HG03108 (cell line): Measurements from ENCODE around the gene RAB27A.
"Not testable (repeated sequence)": the region's sequence is repeated elsewhere in the genome, so short reads cannot be mapped to it uniquely, and the experiment has no call there.

Experiments
- ATAC-seq: cut with Tn5 transposase; IDR thresholded peaks from one replicate; pipeline ENCODE4 v1.9.1; 2021; ENCODE audit warnings: moderate library complexity; ENCODE audit not compliant: unreplicated experiment

The RAB27A gene

DNA sequence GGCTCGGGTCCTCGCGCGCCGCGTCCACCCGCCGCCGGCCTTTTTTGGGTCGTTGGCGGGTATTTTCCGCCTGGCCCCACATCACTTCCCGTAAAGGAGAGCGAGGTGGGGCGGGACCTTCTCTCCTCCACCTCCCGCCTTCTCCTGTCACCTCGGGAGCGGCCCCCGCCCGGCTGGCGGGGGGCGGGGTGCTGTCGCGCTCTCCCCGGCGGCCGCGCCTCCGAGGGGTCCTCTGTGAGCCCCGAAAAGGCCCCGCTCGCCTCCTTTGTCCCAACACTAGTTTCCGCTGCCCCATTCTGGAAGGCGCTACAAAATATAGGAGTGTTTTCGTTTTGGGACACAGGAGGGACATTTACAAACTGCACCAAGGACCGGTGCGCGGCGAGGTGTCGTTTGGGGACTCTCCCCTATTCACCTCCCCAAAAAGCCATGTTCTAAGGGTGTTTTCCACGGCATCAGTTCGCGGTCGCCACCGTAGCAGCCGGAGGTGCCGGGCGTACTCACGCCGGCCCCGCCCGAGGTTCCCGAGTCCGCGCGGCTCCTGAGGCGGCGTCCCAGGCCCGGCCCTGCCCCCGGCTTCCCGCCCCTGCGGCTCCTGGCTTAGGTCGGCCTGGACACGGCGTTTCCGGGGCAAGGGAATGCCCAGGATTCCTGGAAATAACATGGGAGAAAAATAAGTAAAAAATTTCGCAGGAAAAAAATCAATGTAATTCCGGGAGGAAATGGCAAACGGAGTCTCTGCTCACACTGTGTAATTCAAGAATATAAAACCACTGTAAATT lies at the start of gene RAB27A:
Gene RAB27A, minus strand, starts transcription at position 68 of the 782 bp plus-strand sequence. CDS start 54,879 bp downstream, outside the sequence.
- peak; percentile 60 for ATAC-seq

DNA sequence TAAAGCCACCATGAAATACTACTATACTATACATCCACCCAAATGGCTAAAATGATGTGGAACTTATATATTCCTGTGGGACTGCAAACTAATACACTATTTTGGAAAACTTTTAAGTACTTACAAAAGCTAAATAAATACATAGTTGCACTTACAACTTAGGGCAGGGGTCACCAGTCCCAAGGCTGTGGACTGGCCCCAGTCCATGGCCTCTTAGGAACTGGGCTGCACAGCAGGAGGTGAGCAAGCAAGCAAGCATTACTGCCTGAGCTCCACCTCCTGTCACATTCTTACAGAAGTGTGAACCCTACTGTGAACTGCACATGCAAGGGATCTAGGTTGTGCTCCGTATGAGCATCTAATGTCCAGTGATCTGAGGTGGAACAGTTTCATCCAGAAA lies 47.5 kb upstream of the RAB27A start:
- no peak for ATAC-seq

DNA sequence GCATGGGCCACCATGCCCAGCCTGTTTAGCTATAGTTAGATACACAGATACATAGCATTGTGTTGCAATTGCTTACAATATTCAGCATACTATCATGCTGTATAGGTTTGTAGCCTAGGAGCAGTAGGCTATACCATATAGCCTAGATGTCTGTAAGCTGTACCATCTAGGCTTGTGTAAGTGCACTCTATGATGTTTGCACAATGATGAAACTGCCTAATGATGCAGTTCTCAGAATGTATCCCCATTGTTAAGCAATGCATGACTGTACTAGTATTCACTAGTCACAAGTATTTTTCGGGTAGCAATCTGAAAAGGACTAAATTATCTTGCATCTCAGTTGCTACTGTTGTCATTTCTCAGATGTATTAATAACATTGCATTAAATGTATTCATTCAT lies 45.4 kb upstream of the RAB27A start:
- no peak for ATAC-seq

DNA sequence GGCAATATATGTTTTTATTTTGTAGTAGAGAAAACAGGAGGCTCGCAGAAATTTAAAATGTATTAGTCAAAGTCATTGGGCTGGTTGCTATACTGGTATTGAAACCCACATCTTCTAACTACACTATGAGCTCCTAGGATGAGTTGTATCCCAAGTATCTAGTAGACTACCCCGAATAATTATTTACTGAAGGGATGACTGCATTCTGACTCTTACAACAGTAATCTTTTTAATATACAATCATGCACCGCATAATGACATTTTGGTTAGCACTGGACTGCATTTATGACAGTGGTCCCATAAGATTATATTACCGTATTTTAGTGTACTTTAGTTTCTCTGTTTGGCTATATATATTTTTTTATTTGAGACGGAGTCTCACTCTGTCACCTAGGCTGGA lies 44.8 kb upstream of the RAB27A start:
- no peak for ATAC-seq

DNA sequence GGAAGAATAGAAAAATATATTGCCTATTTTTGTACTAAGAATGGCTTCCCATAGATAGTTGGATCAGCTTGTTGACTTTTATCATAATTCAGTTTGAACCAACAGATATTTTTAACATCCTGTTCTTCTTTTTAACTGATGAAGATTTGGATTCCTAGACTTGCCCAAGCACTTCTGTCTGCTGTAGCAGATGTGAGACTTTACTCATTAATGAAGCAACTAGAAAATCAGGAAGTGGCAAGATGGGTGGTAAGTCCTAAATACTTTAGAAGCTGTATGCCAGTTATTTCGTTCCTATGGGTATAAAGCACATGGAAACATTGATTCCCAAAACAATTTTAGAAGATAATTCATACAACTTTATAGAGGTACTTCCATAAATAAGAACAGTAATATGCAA lies 37.8 kb upstream of the RAB27A start:
- no peak for ATAC-seq

DNA sequence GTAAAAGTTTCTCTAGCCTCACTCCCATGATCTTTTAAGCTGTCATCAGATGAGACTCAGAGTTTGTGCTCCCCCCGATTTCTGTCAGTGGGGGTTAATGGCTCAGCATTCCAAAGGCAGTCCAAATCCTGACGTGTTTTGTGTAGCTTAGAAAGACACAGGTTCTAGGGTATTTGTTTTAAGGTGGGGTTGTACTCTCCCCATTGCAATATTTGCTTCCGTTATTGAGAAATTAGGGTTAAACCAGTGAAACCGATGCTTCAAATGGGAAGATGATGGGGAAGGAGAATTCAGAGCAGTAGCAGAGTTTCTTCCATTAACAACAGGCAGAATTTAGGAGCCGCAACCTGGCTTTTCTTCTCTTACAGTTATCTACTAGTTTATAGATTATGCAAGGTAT lies 32.9 kb upstream of the RAB27A start:
- ATAC-seq, result no peak

DNA sequence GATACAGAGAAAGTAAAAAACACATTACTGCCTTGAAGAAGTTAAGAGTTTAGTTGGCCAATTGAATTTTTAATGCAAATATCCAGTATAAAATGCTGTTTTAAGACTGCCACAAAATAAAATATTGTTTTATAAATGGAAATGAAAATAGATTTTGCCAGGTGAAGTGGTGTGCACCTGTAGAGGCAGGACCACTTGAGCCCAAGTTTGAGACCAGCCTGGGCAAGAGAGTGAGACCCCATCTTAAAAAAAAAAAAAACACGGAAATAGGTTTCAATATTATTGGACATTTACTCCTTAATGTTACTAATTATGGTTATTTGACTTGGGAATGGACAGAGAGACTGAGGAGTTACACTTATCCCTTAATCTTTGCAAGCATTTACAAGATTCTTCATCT lies 31.4 kb upstream of the RAB27A start:
- ATAC-seq, result no peak

DNA sequence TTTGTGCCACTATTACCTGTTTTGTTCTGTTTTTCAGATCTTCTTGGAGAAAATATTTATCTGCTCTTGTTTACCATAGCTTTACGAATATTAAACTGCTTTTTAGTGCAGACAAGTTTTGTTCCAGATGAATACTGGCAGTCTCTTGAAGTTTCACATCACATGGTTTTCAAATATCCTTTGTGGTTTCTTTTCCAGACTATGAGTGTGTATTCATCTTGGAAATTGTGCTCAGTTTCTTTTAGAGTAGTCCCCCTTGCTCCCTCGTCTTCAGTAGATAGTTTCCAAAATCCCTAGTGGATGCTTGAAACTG lies 30.6 kb upstream of the RAB27A start:
- no peak for ATAC-seq

DNA sequence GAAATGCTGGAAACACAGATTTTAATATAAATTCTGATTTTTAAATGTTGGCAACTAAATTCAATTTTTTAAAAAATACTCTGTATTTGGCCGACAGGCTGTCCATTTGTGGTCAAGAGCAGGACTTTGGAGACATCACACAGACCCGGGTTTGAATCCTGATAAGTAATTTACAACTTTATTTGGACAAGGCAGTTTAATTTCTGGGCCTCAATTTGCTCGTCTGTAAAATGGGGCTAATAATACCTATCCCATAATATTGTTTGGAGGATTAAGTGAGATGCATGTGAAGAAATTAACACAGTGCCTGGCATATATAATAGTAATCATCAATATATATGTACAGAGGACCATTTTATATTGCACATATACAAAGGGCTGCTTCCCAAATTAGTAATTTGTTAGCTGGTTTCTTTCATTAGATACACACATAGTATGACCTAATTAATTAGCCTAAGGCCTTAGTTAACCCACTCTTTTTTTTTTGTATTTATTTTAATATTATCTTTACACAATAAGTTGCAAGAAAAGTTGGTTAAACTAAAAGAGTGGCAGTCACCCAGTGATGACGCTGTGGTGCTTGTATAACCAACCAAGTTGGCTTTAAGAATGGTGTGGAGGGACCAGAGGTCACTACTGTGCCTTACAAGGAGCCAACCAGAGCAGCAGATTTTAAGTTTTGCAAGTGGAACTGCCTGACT lies 30.1 kb upstream of the RAB27A start:
- peak; percentile 41 for ATAC-seq

DNA sequence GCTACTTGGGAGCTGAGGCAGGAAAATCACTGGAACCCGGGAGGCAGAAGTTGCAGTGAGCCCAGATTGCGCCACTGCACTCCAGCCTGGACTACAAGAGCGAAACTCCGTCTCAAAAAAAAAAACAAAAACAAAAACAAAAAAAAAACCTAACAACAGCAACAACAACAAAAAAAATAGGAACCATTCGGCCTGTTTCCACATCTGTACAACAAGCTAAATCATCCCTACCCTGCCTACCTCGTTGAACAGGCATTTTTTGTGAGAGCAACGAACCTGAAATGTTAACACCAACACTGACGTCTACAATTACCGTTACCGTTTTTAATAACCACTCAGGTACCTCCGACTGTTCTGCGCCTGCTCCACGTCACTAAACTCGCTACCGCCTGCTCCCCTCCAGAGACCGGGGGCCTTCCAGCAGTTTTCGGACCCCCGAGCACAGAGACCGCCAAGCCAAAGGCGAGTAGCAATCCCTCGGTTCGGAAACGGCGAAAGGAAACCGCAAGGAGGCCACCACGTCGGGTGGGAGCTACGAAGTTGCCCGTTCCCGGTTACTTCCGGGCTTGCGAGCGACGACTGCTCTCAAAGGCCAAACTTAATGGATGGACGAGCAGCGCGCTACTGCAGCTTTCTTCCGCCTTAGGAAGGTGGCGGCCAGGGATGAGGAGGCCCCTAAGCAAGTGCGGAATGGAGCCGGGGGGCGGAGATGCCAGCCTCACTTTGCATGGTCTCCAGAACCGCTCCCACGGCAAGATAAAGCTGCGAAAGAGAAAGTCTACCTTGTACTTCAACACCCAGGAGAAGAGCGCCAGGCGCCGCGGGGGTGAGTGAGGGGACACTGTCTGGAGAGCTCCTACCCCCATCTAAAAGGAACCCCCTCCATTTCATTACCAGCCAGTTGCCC lies 29.2 kb upstream of the RAB27A start, which contains the start of the genes PIGB and PIGBOS1:
Gene PIGB, plus strand, starts transcription at position 635 of the 907 bp plus-strand sequence. Its CDS starts 29 bp downstream, at position 664.
Gene PIGBOS1, minus strand, starts transcription at position 536 of the 907 bp plus-strand sequence. CDS start 1,331 bp downstream, outside the sequence.
- peak; percentile 90 for ATAC-seq

DNA sequence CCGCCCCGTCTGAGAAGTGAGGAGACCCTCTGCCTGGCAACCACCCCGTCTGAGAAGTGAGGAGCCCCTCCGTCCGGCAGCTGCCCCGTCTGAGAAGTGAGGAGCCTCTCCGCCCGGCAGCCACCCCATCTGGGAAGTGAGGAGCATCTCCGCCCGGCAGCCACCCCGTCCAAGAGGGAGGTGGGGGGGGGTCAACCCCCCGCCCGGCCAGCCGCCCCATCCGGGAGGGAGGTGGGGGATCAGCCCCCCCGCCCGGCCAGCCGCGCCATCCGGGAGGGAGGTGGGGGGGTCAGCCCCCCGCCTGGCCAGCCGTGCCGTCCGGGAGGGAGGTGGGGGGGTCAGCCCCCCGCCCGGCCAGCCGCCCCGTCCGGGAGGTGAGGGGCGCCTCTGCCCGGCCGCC lies 13.2 kb upstream of the RAB27A start:
- not testable (repeated sequence) for ATAC-seq

DNA sequence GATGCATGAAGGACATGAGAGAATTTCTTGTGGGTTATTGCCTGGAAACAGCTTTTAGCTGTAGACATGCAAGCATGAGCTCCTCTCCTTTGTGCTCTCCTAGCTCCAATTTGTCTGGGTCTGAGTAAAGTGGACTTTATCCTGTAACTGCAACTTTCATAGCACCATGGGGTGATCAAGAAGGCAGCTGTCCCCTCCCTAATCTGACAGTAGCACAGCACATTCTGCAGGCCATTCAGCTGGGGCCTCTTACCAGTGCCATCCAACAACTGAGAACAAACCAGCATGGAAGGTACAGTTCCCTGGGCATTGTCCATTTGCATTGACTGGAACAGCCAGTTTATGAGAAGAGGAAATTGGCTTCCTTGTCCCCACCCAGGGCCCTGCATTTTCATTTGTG lies 7.7 kb upstream of the RAB27A start:
- ATAC-seq, result no peak

DNA sequence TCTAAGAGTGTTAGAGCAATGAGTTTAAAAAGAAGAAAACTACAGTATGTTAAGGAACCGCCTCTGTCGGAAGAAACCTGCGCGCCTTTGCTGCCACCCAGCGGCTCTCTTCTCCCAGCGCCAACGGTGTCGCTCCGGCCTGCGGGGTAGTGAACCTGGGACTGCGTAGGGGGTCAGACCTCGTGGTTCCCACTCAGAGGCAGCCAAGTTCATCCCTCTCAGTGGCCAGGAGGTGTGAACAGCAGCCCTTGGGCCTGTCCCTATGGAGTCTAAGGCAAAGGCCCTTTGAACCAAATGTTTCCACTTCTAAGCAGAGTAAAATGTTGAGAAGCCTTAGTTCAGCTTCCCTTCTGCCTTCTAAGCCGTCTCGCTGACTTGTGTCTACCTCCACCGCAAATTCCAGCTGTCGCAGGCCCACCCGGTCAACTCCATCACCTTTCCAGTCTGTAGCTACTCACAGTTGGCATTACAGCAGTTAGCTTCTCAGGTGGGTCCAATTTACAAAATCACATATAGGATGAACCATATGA lies 980 bp upstream of the RAB27A start:
- peak; percentile 80 for ATAC-seq

DNA sequence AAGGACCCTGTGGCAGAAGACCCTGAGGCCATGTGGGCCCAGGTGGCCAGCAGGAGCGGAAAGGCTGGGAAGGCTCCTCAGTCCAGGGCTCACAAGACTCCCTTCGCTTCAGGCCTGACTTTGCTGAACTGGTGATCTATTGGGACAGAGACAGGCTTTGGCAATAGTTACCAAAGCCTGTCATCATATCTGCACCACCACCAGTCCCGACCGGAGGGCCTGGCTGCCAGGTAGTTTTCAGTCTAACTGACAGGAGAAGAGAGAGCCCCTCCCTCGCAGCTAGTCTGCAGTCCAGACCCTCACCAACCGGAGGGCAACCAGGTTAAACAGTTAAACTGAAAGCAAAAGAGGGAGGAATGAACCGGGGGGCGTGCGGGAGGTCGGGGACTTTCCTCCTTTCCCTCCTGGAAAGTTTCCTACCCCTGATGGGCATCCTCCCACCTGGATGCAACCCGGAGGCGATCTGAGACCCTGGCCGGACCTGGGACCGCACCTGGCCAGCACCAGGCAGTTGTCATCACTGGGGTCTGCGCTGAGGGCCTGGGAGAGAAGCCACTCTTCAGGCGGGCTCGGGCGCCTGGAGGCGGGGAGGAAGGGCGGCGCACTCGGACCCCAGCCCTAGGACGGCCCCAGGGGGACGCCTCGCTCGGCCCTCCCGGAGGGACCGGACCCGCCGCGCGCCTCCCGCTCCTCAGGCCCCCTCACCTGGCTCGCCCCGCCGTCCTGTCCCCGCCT lies 435 bp downstream of the RAB27A start:
- peak; percentile 19 for ATAC-seq

DNA sequence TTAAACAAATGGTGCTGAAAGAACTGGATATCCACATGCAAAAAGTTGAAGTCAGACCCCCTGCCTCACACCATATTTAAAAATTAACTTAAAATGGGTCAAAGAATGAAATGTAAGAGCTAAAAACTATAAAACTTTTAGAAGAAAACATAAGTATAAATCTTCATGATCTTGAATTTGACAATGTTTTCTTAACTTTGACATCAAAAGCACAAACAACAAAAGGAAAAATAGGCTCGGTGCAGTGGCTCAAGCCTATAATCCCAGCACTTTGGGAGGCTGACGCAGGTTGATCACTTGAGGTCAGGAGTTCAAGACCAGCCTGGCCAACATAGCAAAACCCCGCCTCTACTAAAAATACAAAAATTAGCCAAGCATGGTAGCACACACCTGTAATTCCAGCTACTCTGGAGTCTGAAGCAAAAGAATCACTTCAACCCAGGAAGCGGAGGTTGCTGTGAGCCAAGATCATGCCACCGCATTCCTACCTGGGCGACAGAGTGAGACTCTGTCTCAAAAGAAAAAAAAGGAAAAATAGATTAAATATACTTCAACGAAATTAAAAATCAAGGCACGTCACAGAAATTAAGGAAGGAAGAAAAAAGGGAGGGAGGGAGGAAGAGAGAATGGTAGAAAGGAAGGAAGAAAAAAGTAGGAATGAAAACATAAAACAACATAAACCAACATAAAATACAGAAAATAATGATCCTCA lies 1.5 kb downstream of the RAB27A start:
- ATAC-seq, result no peak

DNA sequence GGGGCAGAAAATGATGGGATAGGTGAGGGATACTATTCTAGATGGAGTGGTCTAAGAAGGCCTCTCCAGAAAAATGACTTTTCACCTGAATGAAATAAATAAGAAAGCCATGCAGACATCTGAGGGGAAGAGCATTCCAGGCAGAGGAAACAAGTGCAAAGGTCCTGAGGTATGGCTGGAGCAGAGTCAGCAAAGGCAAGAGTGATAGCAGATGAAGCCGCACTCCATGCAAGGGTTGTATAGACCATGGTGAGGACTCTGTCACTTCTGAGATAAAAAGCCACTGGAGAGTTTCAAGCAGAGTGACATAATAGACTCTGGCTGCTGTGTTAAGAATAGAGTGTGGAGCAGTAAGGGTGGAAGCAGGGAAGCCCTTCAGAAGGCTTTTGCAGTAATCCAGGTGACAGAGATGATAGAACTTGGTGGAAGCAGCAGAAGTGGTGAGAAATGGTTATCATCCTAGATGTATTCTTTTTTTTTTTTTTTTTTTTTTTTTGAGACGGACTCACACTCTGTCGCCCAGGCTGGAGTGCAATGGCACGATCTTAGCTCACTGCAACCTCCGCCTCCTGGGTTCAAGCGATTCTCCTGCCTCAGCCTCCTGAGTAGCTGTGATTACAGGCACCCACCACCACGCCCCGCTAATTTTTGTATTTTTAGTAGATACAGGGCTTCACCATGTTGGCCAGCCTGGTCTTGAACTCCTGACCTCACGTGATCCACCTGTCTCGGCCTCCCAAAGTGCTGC lies 3.0 kb downstream of the RAB27A start:
- not testable (repeated sequence) for ATAC-seq

DNA sequence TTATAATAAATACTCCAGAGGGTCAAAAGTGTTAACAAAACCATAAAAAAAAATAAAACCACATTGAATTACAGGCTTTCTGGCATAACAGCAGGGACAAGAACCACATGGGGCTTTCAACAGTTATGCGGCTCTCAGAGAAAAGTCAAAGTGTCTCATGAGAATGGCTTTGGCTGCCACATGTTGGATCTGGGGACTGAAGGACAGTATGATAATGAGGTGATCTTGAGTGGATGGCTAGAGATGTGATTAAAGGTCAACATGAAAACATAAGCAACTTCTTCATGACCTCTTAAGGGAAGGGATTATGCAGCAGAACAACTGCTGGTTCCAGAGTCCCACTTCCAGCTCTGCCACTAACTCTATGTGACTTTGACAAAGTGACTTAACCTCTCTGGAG lies 5.2 kb downstream of the RAB27A start:
- no peak for ATAC-seq

DNA sequence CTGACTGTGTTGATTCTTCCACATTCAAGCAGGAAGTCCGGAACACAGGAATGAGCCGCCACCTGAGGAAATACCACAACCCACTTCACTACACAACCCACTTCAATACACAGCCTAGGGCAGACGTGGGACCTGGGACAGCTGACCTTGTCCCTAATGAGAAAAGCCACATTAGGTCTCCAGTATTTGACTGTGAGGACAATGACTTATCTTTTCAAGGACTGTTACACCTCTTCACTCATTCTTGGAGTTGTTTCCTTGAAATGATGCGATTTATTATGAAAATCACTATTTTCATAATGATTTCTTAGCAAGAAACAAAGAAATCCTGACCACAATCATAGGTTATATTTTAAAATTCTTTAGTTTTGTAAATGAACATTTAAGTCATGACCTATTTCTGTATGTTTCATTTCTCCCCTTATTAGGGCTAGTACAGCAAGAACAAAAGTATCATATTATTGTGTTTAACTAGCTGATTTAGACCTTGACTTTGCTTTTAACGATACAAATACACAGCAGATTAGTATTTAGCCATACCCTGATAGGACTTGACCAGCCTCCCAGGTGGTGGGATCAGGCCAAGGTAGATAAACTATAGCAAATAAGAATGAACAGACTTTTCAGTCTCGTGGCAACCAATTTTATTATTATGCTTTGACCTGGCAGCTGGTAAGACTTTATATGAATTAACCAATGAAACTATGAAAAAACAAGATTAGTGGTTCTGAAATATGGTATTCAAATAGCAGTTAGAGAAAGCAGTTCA lies 6.0 kb downstream of the RAB27A start:
- no peak for ATAC-seq
